ENCODE results near the gene ZCCHC14. TPM values are rescaled to one million over a fixed set of nuclear protein-coding genes. Genes with fewer than 3 reads are reported as not detected.
"Not testable (repeated sequence)": the region's sequence is repeated elsewhere in the genome, so short reads cannot be mapped to it uniquely, and the experiment has no call there.

ZCCHC14 gene
- total RNA-seq, 1 experiment from 2014 or later: 3.0 TPM

GRCh38 chr16:87380403-87380802, 112.4 kb downstream of the ZCCHC14 start:
- DNase-seq: no peak
- H3K4me3 ChIP-seq: no peak overlapping the region
- H3K27me3 ChIP-seq: no peaks in the 10 kb centered on the region
- H3K9me3 ChIP-seq: no peaks in the 10 kb centered on the region
- no peaks in the 10 kb centered on the region; the same call in 1 of the 2 replicates for H3K36me3 ChIP-seq

GRCh38 chr16:87379312-87379752, 113.5 kb downstream of the ZCCHC14 start:
- H3K27me3 ChIP-seq, H3K4me3 ChIP-seq, H3K9me3 ChIP-seq, DNase-seq, H3K36me3 ChIP-seq: not testable (repeated sequence)

GRCh38 chr16:87376660-87377059, 116.2 kb downstream of the ZCCHC14 start:
- Histone ChIP-seq H3K4me3 (no peak overlapping the region), H3K27me3 (no peaks in the 10 kb centered on the region), H3K9me3 (no peaks in the 10 kb centered on the region), H3K36me3 (no peaks in the 10 kb centered on the region; the same call in 1 of the 2 replicates)
- no peak for DNase-seq

GRCh38 chr16:87375426-87376135, 117.2 kb downstream of the ZCCHC14 start:
- H3K36me3 ChIP-seq: no peaks in the 10 kb centered on the region; the same call in 1 of the 2 replicates
- no peaks in the 10 kb centered on the region for H3K27me3 ChIP-seq
- DNase-seq: peak; percentile 35
- no peaks in the 10 kb centered on the region for H3K9me3 ChIP-seq
- H3K4me3 ChIP-seq: no peak overlapping the region

GRCh38 chr16:87374313-87374712, 118.5 kb downstream of the ZCCHC14 start:
- Histone ChIP-seq H3K9me3 (no peaks in the 10 kb centered on the region), H3K4me3 (no peak overlapping the region), H3K27me3 (no peaks in the 10 kb centered on the region), H3K36me3 (no peaks in the 10 kb centered on the region; the same call in 1 of the 2 replicates)
- no peak for DNase-seq

GRCh38 chr16:87372305-87372704, 120.5 kb downstream of the ZCCHC14 start:
- no peak overlapping the region for H3K4me3 ChIP-seq

GRCh38 chr16:87371261-87371866, 121.5 kb downstream of the ZCCHC14 start:
- Histone ChIP-seq H3K4me3 (no peak overlapping the region), H3K36me3 (no peaks in the 10 kb centered on the region; the same call in 1 of the 2 replicates), H3K9me3 (no peaks in the 10 kb centered on the region), H3K27me3 (no peaks in the 10 kb centered on the region)
- DNase-seq: no peak

More at GRCh38 chr16:87372305-87372704, 120.5 kb downstream of the ZCCHC14 start:
- DNase-seq: no peak
- Histone ChIP-seq H3K9me3 (no peaks in the 10 kb centered on the region), H3K27me3 (no peaks in the 10 kb centered on the region), H3K36me3 (no peaks in the 10 kb centered on the region; the same call in 1 of the 2 replicates)

- H3K36me3 ChIP-seq: no peaks in the 10 kb centered on the region; the same call in 1 of the 2 replicates
- no peaks in the 10 kb centered on the region for H3K9me3 ChIP-seq
- DNase-seq: no peak
- no peaks in the 10 kb centered on the region for H3K27me3 ChIP-seq
- no peak overlapping the region for H3K4me3 ChIP-seq
These were observed 122.8 kb downstream of the ZCCHC14 start for GRCh38 chr16:87369796-87370719.

- no peaks in the 10 kb centered on the region; the same call in 1 of the 2 replicates for H3K36me3 ChIP-seq
- H3K4me3 ChIP-seq: no peak overlapping the region
- no peak for DNase-seq
- H3K27me3 ChIP-seq: no peaks in the 10 kb centered on the region
- no peaks in the 10 kb centered on the region for H3K9me3 ChIP-seq
These were observed 123.6 kb downstream of the ZCCHC14 start for GRCh38 chr16:87369117-87369765.

GRCh38 chr16:87368029-87368770, 124.6 kb downstream of the ZCCHC14 start:
- Histone ChIP-seq H3K36me3 (no peaks in the 10 kb centered on the region; the same call in 1 of the 2 replicates), H3K27me3 (no peaks in the 10 kb centered on the region), H3K9me3 (no peaks in the 10 kb centered on the region), H3K4me3 (no peak overlapping the region)
- DNase-seq: no peak

GRCh38 chr16:87367529-87367928, 125.3 kb downstream of the ZCCHC14 start:
- no peaks in the 10 kb centered on the region for H3K9me3 ChIP-seq
- no peaks in the 10 kb centered on the region; the same call in 1 of the 2 replicates for H3K36me3 ChIP-seq
- DNase-seq: no peak
- H3K27me3 ChIP-seq: no peaks in the 10 kb centered on the region
- H3K4me3 ChIP-seq: no peak overlapping the region

GRCh38 chr16:87366930-87367329, 125.9 kb downstream of the ZCCHC14 start:
- Histone ChIP-seq H3K4me3 (no peak overlapping the region), H3K27me3 (no peaks in the 10 kb centered on the region), H3K9me3 (no peaks in the 10 kb centered on the region), H3K36me3 (no peaks in the 10 kb centered on the region; the same call in 1 of the 2 replicates)
- DNase-seq: no peak

GRCh38 chr16:87366288-87366687, 126.5 kb downstream of the ZCCHC14 start:
- Histone ChIP-seq H3K4me3 (no peak overlapping the region), H3K27me3 (no peaks in the 10 kb centered on the region), H3K36me3 (no peaks in the 10 kb centered on the region; the same call in 1 of the 2 replicates), H3K9me3 (no peaks in the 10 kb centered on the region)
- DNase-seq: no peak

GRCh38 chr16:87365021-87365713, 127.7 kb downstream of the ZCCHC14 start:
- H3K4me3 ChIP-seq: no peak overlapping the region
- no peaks in the 10 kb centered on the region for H3K27me3 ChIP-seq
- no peaks in the 10 kb centered on the region; the same call in 1 of the 2 replicates for H3K36me3 ChIP-seq
- H3K9me3 ChIP-seq: no peaks in the 10 kb centered on the region
- no peak for DNase-seq

GRCh38 chr16:87363771-87364455, 128.9 kb downstream of the ZCCHC14 start:
- Histone ChIP-seq H3K4me3 (no peak overlapping the region), H3K9me3 (no peaks in the 10 kb centered on the region), H3K36me3 (no peaks in the 10 kb centered on the region; the same call in 1 of the 2 replicates), H3K27me3 (no peaks in the 10 kb centered on the region)
- no peak for DNase-seq
